Nephron (organoid): ENCODE measurements around the gene NPRL2.
A peak's percentile ranks its signal among the peaks of the same experiment; 100 is the strongest.
"Not testable (repeated sequence)": the region's sequence is repeated elsewhere in the genome, so short reads cannot be mapped to it uniquely, and the experiment has no call there.

ENCODE experiments used
- H3K27ac Mint-ChIP-seq, 3 experiments: 2 replicates each; pipeline ENCODE4 v1.8.0; 2020; ENCODE audit warnings: mixed read lengths in 3 of 3, mild to moderate bottlenecking in 2 of 3, moderate library complexity in 1 of 3
- H3K27me3 Mint-ChIP-seq: 2 replicates; pipeline ENCODE4 v1.8.0; 2021; ENCODE audit warnings: low read depth, mild to moderate bottlenecking, moderate library complexity, mixed read lengths
- H3K36me3 Mint-ChIP-seq: 2 replicates; pipeline ENCODE4 v1.8.0; 2020; ENCODE audit warnings: low read depth, mixed read lengths
- H3K4me1 Mint-ChIP-seq: 2 replicates; pipeline ENCODE4 v1.8.0; 2020; ENCODE audit warnings: mixed read lengths
- H3K4me3 Mint-ChIP-seq, 3 experiments: 2 replicates each; pipeline ENCODE4 v1.8.0; 2020; ENCODE audit warnings: mild to moderate bottlenecking in 3 of 3, mixed read lengths in 3 of 3, moderate library complexity in 2 of 3
- H3K9me3 Mint-ChIP-seq: 2 replicates; pipeline ENCODE4 v1.8.0; 2020; ENCODE audit warnings: mixed read lengths
- CTCF ChIP-seq, 3 experiments: fragments of 200-600 bp; sonication (generic); IDR thresholded peaks; one replicate each; pipeline ENCODE4 v1.5.0; 2021; ENCODE audit warnings: antibody characterized with exemption in 3 of 3; ENCODE audit not compliant: unreplicated experiment in 3 of 3

Gene NPRL2

GRCh38 chr3:50316657-50317242 is 33.8 kb downstream of the NPRL2 start:
- Mint-ChIP-seq H3K36me3 (peaks cover 56% of the 10 kb centered on the region), H3K4me1 (peaks cover 28% of the 10 kb centered on the region), H3K4me3 (peak overlapping the region in 2 of 3 experiments; percentile 24 to 28), H3K9me3 (peaks cover 7% of the 10 kb centered on the region), H3K27me3 (no peaks in the 10 kb centered on the region), H3K27ac (peak overlapping the region in 2 of 3 experiments; percentile 25 to 51)
- no peak for TF ChIP-seq CTCF (IDR thresholded peaks at IDR 0.05; ENCODE audit: unreplicated experiment in 3 of 3)

- no peak overlapping the region for H3K4me3 Mint-ChIP-seq
- H3K27me3 Mint-ChIP-seq: no peaks in the 10 kb centered on the region
- peaks cover 19% of the 10 kb centered on the region for H3K4me1 Mint-ChIP-seq
- TF ChIP-seq CTCF (IDR thresholded peaks at IDR 0.05; ENCODE audit: unreplicated experiment in 3 of 3): no peak
- peaks cover 8% of the 10 kb centered on the region for H3K9me3 Mint-ChIP-seq
- peak overlapping the region in 1 of 3 experiments; percentile 47 for H3K27ac Mint-ChIP-seq
- H3K36me3 Mint-ChIP-seq: peaks cover 63% of the 10 kb centered on the region
Observed at GRCh38 chr3:50314816-50315215, 35.8 kb downstream of the NPRL2 start.

GRCh38 chr3:50314342-50314741 is 36.2 kb downstream of the NPRL2 start:
- Mint-ChIP-seq H3K27me3 (no peaks in the 10 kb centered on the region), H3K4me1 (peaks cover 15% of the 10 kb centered on the region), H3K27ac (no peak overlapping the region)

GRCh38 chr3:50312041-50312440 is 38.5 kb downstream of the NPRL2 start:
- not testable (repeated sequence) for H3K27me3 Mint-ChIP-seq, H3K4me3 Mint-ChIP-seq, H3K4me1 Mint-ChIP-seq, H3K27ac Mint-ChIP-seq
- Mint-ChIP-seq H3K36me3 (peaks cover 60% of the 10 kb centered on the region), H3K9me3 (peaks cover 18% of the 10 kb centered on the region)

More at GRCh38 chr3:50314342-50314741, 36.2 kb downstream of the NPRL2 start:
- H3K9me3 Mint-ChIP-seq: peaks cover 13% of the 10 kb centered on the region
- H3K4me3 Mint-ChIP-seq: no peak overlapping the region
- TF ChIP-seq CTCF (IDR thresholded peaks at IDR 0.05; ENCODE audit: unreplicated experiment in 3 of 3): no peak
- H3K36me3 Mint-ChIP-seq: peaks cover 66% of the 10 kb centered on the region

- Mint-ChIP-seq H3K36me3 (peaks cover 22% of the 10 kb centered on the region), H3K9me3 (peaks cover 8% of the 10 kb centered on the region), H3K27ac (peak overlapping the region in 1 of 3 experiments; percentile 20), H3K4me1 (peaks cover 9% of the 10 kb centered on the region), H3K27me3 (no peaks in the 10 kb centered on the region), H3K4me3 (no peak overlapping the region)
- no peak for TF ChIP-seq CTCF (IDR thresholded peaks at IDR 0.05; ENCODE audit: unreplicated experiment in 3 of 3)
Observed at GRCh38 chr3:50304601-50305000, 46.0 kb downstream of the NPRL2 start.

- H3K27ac Mint-ChIP-seq: peak within 1 kb of the TSS in 2 of 3 experiments; percentile 46 to 86
- H3K36me3 Mint-ChIP-seq: peaks cover 12% of the 10 kb centered on the region
- H3K9me3 Mint-ChIP-seq: no peaks in the 10 kb centered on the region
- peak in 1 of 3 experiments; percentile 18 for TF ChIP-seq CTCF (IDR thresholded peaks at IDR 0.05; ENCODE audit: unreplicated experiment in 3 of 3)
- peaks cover 16% of the 10 kb centered on the region for H3K4me1 Mint-ChIP-seq
- H3K4me3 Mint-ChIP-seq: no peak within 1 kb of the TSS
- no peaks in the 10 kb centered on the region for H3K27me3 Mint-ChIP-seq
Observed at GRCh38 chr3:50303013-50303815, 47.4 kb downstream of the NPRL2 start, which contains the start of gene HYAL1. Gene HYAL1 (minus strand): TSS chr3:50303574. CDS start chr3:50302956, 618 bp downstream.
